Calu3 (cell line): Measurements from ENCODE around the gene LHPP. TPM values are rescaled to one million over a fixed set of nuclear protein-coding genes. Genes with fewer than 3 reads are reported as not detected.

ENCODE experiments used
- BruUV-seq: library from RNA; stranded (reverse); fragments of 400-500 nt; replicated peaks from 2 replicates; lab custom pipeline; 2021; lab: Mats Ljungman, UMichigan
- CTCF ChIA-PET: fragments of 300-600 bp; sonication (Branson Sonifier 250); formaldehyde crosslinking; loops from one replicate; lab custom pipeline; 2022; ENCODE audit warnings: antibody characterized with exemption; lab: Charles Lee
- DNase-seq: peaks from one replicate; pipeline ENCODE4 v3.0.0; 2022
- H3K27ac Mint-ChIP-seq: one replicate; pipeline ENCODE4 v1.8.0; 2022; ENCODE audit warnings: mixed read lengths; ENCODE audit not compliant: unreplicated experiment
- H3K27me3 Mint-ChIP-seq: one replicate; pipeline ENCODE4 v1.8.0; 2022; ENCODE audit warnings: mixed read lengths; ENCODE audit not compliant: unreplicated experiment
- H3K36me3 Mint-ChIP-seq: one replicate; pipeline ENCODE4 v1.8.0; 2022; ENCODE audit warnings: mild to moderate bottlenecking, moderate library complexity, mixed read lengths; ENCODE audit not compliant: insufficient read depth, unreplicated experiment
- H3K4me1 Mint-ChIP-seq: one replicate; pipeline ENCODE4 v1.8.0; 2022; ENCODE audit warnings: mild to moderate bottlenecking, low read depth, mixed read lengths; ENCODE audit not compliant: unreplicated experiment
- H3K4me3 Mint-ChIP-seq: one replicate; pipeline ENCODE4 v1.8.0; 2022; ENCODE audit warnings: mild to moderate bottlenecking, low read depth, moderate library complexity, mixed read lengths; ENCODE audit not compliant: unreplicated experiment
- H3K9me3 Mint-ChIP-seq: one replicate; pipeline ENCODE4 v1.8.0; 2022; ENCODE audit warnings: low read depth, mixed read lengths; ENCODE audit not compliant: unreplicated experiment
- CTCF ChIP-seq: fragments of 200-600 bp; IDR thresholded peaks from one replicate; pipeline ENCODE4 v1.8.0; 2022; ENCODE audit warnings: antibody characterized with exemption; ENCODE audit not compliant: unreplicated experiment
- intact Hi-C: fragments of 100-400 bp; cut with micrococcal nuclease; formaldehyde crosslinking; loops from one replicate; pipeline ENCODE4 v1.10.0; 2022; ENCODE audit not compliant: unreplicated experiment
- total RNA-seq: library from RNA; stranded (reverse); gene quantifications from 2 replicates; pipeline ENCODE4 v1.2.3, GENCODE V29; 2022

Gene LHPP
- total RNA-seq, 1 experiment from 2014 or later = 12.0 TPM

- no peaks in the 10 kb centered on the region for H3K4me1 Mint-ChIP-seq
- no peaks in the 10 kb centered on the region for H3K27me3 Mint-ChIP-seq
- DNase-seq = no peak
- no peak overlapping the region for H3K4me3 Mint-ChIP-seq
- no peaks in the 10 kb centered on the region for H3K9me3 Mint-ChIP-seq
- no peak overlapping the region for H3K27ac Mint-ChIP-seq
- CTCF ChIA-PET = no interaction called here
- no TSS peak for BruUV-seq
- H3K36me3 Mint-ChIP-seq = no peaks in the 10 kb centered on the region
- intact Hi-C loops = no loop called here
- no peak for TF ChIP-seq CTCF
These were observed 39.1 kb downstream of the LHPP start for GRCh38 chr10:124500757-124501156.

- no peak overlapping the region for H3K4me3 Mint-ChIP-seq
- CTCF ChIA-PET = no interaction called here
- H3K36me3 Mint-ChIP-seq = no peaks in the 10 kb centered on the region
- BruUV-seq = no TSS peak
- intact Hi-C loops = no loop called here
- TF ChIP-seq CTCF = no peak
- H3K27ac Mint-ChIP-seq = no peak overlapping the region
- H3K9me3 Mint-ChIP-seq = no peaks in the 10 kb centered on the region
- no peak for DNase-seq
- H3K27me3 Mint-ChIP-seq = no peaks in the 10 kb centered on the region
- H3K4me1 Mint-ChIP-seq = no peaks in the 10 kb centered on the region
These were observed 43.1 kb downstream of the LHPP start for GRCh38 chr10:124504711-124505110.

- no peak for DNase-seq
- Mint-ChIP-seq H3K27ac (no peak overlapping the region), H3K36me3 (no peaks in the 10 kb centered on the region), H3K4me1 (no peaks in the 10 kb centered on the region), H3K27me3 (no peaks in the 10 kb centered on the region), H3K4me3 (no peak overlapping the region), H3K9me3 (no peaks in the 10 kb centered on the region)
- intact Hi-C loops = no loop called here
- BruUV-seq = no TSS peak
- no peak for TF ChIP-seq CTCF
- CTCF ChIA-PET = no interaction called here
These were observed 43.7 kb downstream of the LHPP start for GRCh38 chr10:124505279-124505678.

- BruUV-seq = no TSS peak
- H3K27me3 Mint-ChIP-seq = no peaks in the 10 kb centered on the region
- no peaks in the 10 kb centered on the region for H3K4me1 Mint-ChIP-seq
- H3K36me3 Mint-ChIP-seq = no peaks in the 10 kb centered on the region
- TF ChIP-seq CTCF = no peak
- H3K9me3 Mint-ChIP-seq = no peaks in the 10 kb centered on the region
- no peak overlapping the region for H3K27ac Mint-ChIP-seq
- CTCF ChIA-PET = interaction anchor here (0.7 kb wide), 1 partner anchor 17 kb away, joined by 3 read pairs; no protein-coding TSS in a partner anchor
- DNase-seq = no peak
- intact Hi-C loops = no loop called here
- no peak overlapping the region for H3K4me3 Mint-ChIP-seq
These were observed 46.5 kb downstream of the LHPP start for GRCh38 chr10:124508070-124508667.
